HepG2 (cell line): ENCODE data around the gene NOTO. TPM values are rescaled to one million over a fixed set of nuclear protein-coding genes. Genes with fewer than 3 reads are reported as not detected.

ENCODE experiments used
- BCL6 ChIP-seq: IDR thresholded peaks from 2 replicates; pipeline ENCODE4 v1.6.1; 2016; ENCODE audit warnings: missing genetic modification reagents, missing compliant biosample characterization
- GPN1 ChIP-seq: sonication (generic); formaldehyde crosslinking; IDR thresholded peaks from 2 replicates; pipeline ENCODE4 v1.5.1; 2020; ENCODE audit warnings: missing genetic modification reagents, borderline replicate concordance
- KMT2A ChIP-seq: sonication (generic); formaldehyde crosslinking; IDR thresholded peaks from 2 replicates; pipeline ENCODE4 v1.4.0; 2020; ENCODE audit warnings: missing genetic modification reagents
- NAIF1 ChIP-seq: sonication (generic); formaldehyde crosslinking; IDR thresholded peaks from 2 replicates; pipeline ENCODE4 v1.5.0; 2020; ENCODE audit warnings: mild to moderate bottlenecking, missing genetic modification reagents, borderline replicate concordance
- NBN ChIP-seq: fragments of 450-650 bp; conservative IDR thresholded peaks from 2 replicates; pipeline ENCODE4 v1.6.1; 2017
- NCOR1 ChIP-seq: fragments of 200-600 bp; sonication (generic); IDR thresholded peaks from 2 replicates; pipeline ENCODE4 v1.7.0; 2017; ENCODE audit warnings: antibody characterized with exemption, low read length, borderline replicate concordance
- SOX5 ChIP-seq: IDR thresholded peaks from 2 replicates; pipeline ENCODE4 v1.6.1; 2016; ENCODE audit warnings: borderline replicate concordance
- SPEN ChIP-seq: sonication (generic); formaldehyde crosslinking; IDR thresholded peaks from 2 replicates; pipeline ENCODE4 v1.5.1; 2020; ENCODE audit warnings: low read depth, mild to moderate bottlenecking, missing genetic modification reagents
- SUZ12 ChIP-seq: fragments of 150-350 bp; IDR thresholded peaks from 2 replicates; pipeline ENCODE4 v1.6.1; 2014; ENCODE audit warnings: low read depth, low read length
- TBX2 ChIP-seq: sonication (generic); formaldehyde crosslinking; IDR thresholded peaks from 2 replicates; pipeline ENCODE4 v1.5.0; 2020; ENCODE audit warnings: missing genetic modification reagents, mild to moderate bottlenecking, borderline replicate concordance
- ZEB1 ChIP-seq: IDR thresholded peaks from 2 replicates; pipeline ENCODE4 v1.6.1; 2012; ENCODE audit warnings: mild to moderate bottlenecking, low read depth, inconsistent platforms; ENCODE audit not compliant: insufficient replicate concordance
- ZFP36 ChIP-seq: fragments of 150-350 bp; IDR thresholded peaks from 2 replicates; pipeline ENCODE4 v1.6.1; 2018; ENCODE audit warnings: borderline replicate concordance, low read length, low read depth; ENCODE audit not compliant: partially characterized antibody
- ZNF33B ChIP-seq: sonication (generic); formaldehyde crosslinking; IDR thresholded peaks from 2 replicates; pipeline ENCODE4 v1.5.1; 2020; ENCODE audit warnings: mild to moderate bottlenecking, missing genetic modification reagents
- ZNF670 ChIP-seq: sonication (generic); formaldehyde crosslinking; IDR thresholded peaks from 2 replicates; pipeline ENCODE4 v1.8.0; 2022; ENCODE audit warnings: mild to moderate bottlenecking, missing genetic modification reagents, borderline replicate concordance
- ZSCAN12 ChIP-seq: sonication (generic); formaldehyde crosslinking; IDR thresholded peaks from 2 replicates; pipeline ENCODE4 v1.9.0; 2021; ENCODE audit warnings: mild to moderate bottlenecking, missing genetic modification reagents
- polyA plus RNA-seq, 8 experiments: library from polyadenylated mRNA; depleted of rRNA in 3 of 8; stranded (reverse) in 7 of 8; unstranded in 1 of 8; fragments of >200 nt; fragmentation: Illumina TruSeq in 4 of 8; extraction: Trizol in 4 of 8; gene quantifications; 2 replicates each; pipeline versions ENCODE4 v1.2.1 to v1.2.3, GENCODE V29; 2011 to 2016; ENCODE audit warnings: low read depth in 4 of 8, missing spikeins in 1 of 8, mixed read lengths in 1 of 8; ENCODE audit not compliant: insufficient read depth in 1 of 8
- total RNA-seq, 5 experiments: library from RNA; depleted of rRNA; stranded (reverse); fragments of >200 nt; fragmentation: Illumina TruSeq; extraction: Trizol; gene quantifications; 2 replicates each; pipeline ENCODE4 v1.2.3, GENCODE V29; 2016; ENCODE audit warnings: low read depth in 1 of 5
- TF ChIP-seq, protein P1 (sequence below): sonication (generic); formaldehyde crosslinking; IDR thresholded peaks from 2 replicates; pipeline ENCODE4 v1.5.0; 2020; ENCODE audit warnings: missing genetic modification reagents, mild to moderate bottlenecking, borderline replicate concordance
- TF ChIP-seq, protein P2 (sequence below): sonication (generic); formaldehyde crosslinking; conservative IDR thresholded peaks from 2 replicates; pipeline ENCODE4 v1.4.0; 2020; ENCODE audit warnings: missing genetic modification reagents
- TF ChIP-seq, protein P3 (sequence below): sonication (generic); formaldehyde crosslinking; IDR thresholded peaks from 2 replicates; pipeline ENCODE4 v1.5.1; 2020; ENCODE audit warnings: missing genetic modification reagents, mild to moderate bottlenecking, borderline replicate concordance
- TF ChIP-seq, protein P4 (sequence below): sonication (generic); formaldehyde crosslinking; IDR thresholded peaks from 2 replicates; pipeline ENCODE4 v1.9.0; 2021; ENCODE audit warnings: missing genetic modification reagents, mild to moderate bottlenecking, borderline replicate concordance
- TF ChIP-seq, protein P5 (sequence below): sonication (generic); formaldehyde crosslinking; IDR thresholded peaks from 2 replicates; pipeline ENCODE4 v1.5.0; 2020; ENCODE audit warnings: mild to moderate bottlenecking, missing genetic modification reagents, moderate library complexity

Gene NOTO
- total and polyA plus RNA-seq, 2 of the 13 experiments (the other 11 are each of a cell fraction or from before 2014, with no cell fraction given), result not detected

DNA sequence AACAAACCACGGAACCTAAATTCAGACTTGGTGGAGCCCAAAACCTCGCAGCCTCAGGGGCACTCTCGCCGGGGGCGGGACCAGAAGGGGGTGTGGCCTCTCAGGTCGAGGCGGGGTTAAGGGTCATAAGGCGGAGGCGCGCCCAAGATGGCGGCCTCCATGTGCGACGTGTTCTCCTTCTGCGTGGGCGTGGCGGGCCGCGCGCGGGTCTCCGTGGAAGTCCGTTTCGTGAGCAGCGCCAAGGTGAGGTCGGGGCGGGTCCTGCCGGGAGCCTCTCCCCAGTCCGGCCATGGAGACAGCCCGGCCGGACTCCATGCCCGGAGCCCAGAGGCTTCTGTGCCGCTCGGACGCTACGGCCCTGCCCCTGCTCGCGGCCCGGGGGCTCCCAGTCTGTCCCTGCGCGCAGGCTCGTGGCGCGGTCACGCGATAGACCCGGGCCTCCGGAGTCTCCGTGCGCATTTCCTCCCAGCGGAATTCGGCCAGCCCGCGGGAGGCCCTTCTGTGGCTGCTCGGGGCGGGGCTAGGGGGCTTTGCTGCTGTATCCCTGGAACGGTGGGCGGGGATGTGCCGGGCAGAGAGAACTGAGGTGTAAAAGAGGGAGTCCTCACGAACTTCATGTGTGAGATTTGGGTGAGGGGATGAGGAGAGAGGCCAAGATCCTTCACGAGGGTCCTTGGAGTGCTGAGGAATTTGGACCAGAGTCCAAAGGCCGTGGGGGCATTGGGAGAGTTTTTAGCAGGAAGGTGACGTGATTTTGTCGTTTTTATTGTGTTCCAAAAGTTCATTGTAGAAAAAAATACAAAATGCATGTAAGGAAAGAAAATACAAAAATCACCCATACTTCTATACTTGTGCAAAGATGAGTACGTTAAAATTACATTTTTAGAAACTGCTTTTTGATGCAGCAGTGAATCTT, 12.0 kb downstream of the NOTO start, which contains the start of gene SMYD5 (continued):
- TF ChIP-seq, protein P1, sequence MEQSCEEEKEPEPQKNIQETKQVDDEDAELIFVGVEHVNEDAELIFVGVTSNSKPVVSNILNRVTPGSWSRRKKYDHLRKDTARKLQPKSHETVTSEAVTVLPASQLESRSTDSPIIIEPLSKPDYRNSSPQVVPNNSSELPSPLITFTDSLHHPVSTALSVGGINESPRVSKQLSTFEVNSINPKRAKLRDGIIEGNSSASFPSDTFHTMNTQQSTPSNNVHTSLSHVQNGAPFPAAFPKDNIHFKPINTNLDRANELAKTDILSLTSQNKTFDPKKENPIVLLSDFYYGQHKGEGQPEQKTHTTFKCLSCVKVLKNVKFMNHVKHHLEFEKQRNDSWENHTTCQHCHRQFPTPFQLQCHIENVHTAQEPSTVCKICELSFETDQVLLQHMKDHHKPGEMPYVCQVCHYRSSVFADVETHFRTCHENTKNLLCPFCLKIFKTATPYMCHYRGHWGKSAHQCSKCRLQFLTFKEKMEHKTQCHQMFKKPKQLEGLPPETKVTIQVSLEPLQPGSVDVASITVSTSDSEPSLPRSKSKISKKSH (CRISPR knock-in tag), result peak; percentile 28; the same call in 1 of the 2 replicates
- TF ChIP-seq NBN (no peak), SPEN (CRISPR knock-in tag) (no peak), NAIF1 (CRISPR knock-in tag) (peak; percentile 79; the same call in 1 of the 2 replicates), KMT2A (CRISPR knock-in tag) (peak; percentile 75), SOX5 (CRISPR knock-in tag) (no peak), ZEB1 (no peak), ZNF33B (CRISPR knock-in tag) (peak; percentile 39; the same call in 1 of the 2 replicates), BCL6 (CRISPR knock-in tag) (peak; percentile 18; the same call in 1 of the 2 replicates), TBX2 (CRISPR knock-in tag) (peak; percentile 70; the same call in 1 of the 2 replicates), ZNF670 (CRISPR knock-in tag) (peak; percentile 51), ZSCAN12 (CRISPR knock-in tag) (peak; percentile 80; the same call in 1 of the 2 replicates), ZFP36 (no peak), GPN1 (CRISPR knock-in tag) (no peak), NCOR1 (peak; percentile 97), SUZ12 (no peak)
- TF ChIP-seq, protein P2, sequence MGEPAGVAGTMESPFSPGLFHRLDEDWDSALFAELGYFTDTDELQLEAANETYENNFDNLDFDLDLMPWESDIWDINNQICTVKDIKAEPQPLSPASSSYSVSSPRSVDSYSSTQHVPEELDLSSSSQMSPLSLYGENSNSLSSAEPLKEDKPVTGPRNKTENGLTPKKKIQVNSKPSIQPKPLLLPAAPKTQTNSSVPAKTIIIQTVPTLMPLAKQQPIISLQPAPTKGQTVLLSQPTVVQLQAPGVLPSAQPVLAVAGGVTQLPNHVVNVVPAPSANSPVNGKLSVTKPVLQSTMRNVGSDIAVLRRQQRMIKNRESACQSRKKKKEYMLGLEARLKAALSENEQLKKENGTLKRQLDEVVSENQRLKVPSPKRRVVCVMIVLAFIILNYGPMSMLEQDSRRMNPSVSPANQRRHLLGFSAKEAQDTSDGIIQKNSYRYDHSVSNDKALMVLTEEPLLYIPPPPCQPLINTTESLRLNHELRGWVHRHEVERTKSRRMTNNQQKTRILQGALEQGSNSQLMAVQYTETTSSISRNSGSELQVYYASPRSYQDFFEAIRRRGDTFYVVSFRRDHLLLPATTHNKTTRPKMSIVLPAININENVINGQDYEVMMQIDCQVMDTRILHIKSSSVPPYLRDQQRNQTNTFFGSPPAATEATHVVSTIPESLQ (CRISPR knock-in tag), result no peak
- TF ChIP-seq, protein P3, sequence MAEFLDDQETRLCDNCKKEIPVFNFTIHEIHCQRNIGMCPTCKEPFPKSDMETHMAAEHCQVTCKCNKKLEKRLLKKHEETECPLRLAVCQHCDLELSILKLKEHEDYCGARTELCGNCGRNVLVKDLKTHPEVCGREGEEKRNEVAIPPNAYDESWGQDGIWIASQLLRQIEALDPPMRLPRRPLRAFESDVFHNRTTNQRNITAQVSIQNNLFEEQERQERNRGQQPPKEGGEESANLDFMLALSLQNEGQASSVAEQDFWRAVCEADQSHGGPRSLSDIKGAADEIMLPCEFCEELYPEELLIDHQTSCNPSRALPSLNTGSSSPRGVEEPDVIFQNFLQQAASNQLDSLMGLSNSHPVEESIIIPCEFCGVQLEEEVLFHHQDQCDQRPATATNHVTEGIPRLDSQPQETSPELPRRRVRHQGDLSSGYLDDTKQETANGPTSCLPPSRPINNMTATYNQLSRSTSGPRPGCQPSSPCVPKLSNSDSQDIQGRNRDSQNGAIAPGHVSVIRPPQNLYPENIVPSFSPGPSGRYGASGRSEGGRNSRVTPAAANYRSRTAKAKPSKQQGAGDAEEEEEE (CRISPR knock-in tag), result no peak
- TF ChIP-seq, protein P4, sequence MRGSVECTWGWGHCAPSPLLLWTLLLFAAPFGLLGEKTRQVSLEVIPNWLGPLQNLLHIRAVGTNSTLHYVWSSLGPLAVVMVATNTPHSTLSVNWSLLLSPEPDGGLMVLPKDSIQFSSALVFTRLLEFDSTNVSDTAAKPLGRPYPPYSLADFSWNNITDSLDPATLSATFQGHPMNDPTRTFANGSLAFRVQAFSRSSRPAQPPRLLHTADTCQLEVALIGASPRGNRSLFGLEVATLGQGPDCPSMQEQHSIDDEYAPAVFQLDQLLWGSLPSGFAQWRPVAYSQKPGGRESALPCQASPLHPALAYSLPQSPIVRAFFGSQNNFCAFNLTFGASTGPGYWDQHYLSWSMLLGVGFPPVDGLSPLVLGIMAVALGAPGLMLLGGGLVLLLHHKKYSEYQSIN (CRISPR knock-in tag), result no peak
- TF ChIP-seq, protein P5, sequence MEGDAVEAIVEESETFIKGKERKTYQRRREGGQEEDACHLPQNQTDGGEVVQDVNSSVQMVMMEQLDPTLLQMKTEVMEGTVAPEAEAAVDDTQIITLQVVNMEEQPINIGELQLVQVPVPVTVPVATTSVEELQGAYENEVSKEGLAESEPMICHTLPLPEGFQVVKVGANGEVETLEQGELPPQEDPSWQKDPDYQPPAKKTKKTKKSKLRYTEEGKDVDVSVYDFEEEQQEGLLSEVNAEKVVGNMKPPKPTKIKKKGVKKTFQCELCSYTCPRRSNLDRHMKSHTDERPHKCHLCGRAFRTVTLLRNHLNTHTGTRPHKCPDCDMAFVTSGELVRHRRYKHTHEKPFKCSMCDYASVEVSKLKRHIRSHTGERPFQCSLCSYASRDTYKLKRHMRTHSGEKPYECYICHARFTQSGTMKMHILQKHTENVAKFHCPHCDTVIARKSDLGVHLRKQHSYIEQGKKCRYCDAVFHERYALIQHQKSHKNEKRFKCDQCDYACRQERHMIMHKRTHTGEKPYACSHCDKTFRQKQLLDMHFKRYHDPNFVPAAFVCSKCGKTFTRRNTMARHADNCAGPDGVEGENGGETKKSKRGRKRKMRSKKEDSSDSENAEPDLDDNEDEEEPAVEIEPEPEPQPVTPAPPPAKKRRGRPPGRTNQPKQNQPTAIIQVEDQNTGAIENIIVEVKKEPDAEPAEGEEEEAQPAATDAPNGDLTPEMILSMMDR (CRISPR knock-in tag), result no peak; the same call in 1 of the 2 replicates
